ENCODE measurements around the gene CFAP161. TPM values are rescaled to one million over a fixed set of nuclear protein-coding genes. Genes with fewer than 3 reads are reported as not detected.
A peak's percentile ranks its signal among the peaks of the same experiment; 100 is the strongest.

Gene CFAP161
- total RNA-seq, 2 experiments from 2014 or later = not detected

DNA sequence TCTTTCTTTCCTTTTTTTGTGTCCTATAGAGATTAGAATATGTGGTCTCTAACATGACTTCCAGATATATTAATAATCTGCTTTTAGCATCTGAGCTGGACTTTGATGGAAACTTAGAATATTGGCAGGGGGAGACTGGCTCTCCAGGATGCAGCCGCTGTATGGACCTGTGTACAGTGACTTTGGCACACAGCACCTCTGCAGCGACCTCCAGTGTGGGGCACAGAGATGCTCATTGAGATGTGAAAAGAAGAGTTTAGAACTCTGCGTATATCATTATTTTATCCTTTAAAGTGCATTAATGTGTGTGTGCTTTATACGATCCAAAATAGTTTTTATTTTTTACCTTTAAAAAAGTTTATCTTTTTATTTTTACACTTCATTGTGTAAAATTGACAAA, 18.3 kb downstream of the CFAP161 start:
- H3K27ac Mint-ChIP-seq = no peak overlapping the region
- no peaks in the 10 kb centered on the region for H3K9me3 Mint-ChIP-seq
- no peak for ATAC-seq
- POLR2A ChIA-PET = no interaction called here
- no peak overlapping the region for H3K4me3 Mint-ChIP-seq
- CTCF ChIA-PET = interaction anchor here (6.2 kb wide), 1 partner anchor 115 kb away, joined by 148 read pairs; no protein-coding TSS in a partner anchor
- TF ChIP-seq, protein P1, sequence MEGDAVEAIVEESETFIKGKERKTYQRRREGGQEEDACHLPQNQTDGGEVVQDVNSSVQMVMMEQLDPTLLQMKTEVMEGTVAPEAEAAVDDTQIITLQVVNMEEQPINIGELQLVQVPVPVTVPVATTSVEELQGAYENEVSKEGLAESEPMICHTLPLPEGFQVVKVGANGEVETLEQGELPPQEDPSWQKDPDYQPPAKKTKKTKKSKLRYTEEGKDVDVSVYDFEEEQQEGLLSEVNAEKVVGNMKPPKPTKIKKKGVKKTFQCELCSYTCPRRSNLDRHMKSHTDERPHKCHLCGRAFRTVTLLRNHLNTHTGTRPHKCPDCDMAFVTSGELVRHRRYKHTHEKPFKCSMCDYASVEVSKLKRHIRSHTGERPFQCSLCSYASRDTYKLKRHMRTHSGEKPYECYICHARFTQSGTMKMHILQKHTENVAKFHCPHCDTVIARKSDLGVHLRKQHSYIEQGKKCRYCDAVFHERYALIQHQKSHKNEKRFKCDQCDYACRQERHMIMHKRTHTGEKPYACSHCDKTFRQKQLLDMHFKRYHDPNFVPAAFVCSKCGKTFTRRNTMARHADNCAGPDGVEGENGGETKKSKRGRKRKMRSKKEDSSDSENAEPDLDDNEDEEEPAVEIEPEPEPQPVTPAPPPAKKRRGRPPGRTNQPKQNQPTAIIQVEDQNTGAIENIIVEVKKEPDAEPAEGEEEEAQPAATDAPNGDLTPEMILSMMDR (IDR thresholded peaks at IDR 0.05) = no peak
- H3K4me1 Mint-ChIP-seq (ENCODE audit: low read depth) = peaks cover 2% of the 10 kb centered on the region
- H3K36me3 Mint-ChIP-seq (ENCODE audit: low read depth) = no peaks in the 10 kb centered on the region
- intact Hi-C loops (cut with micrococcal nuclease) = no loop called here
- no peak for DNase-seq
- H3K27me3 Mint-ChIP-seq = no peaks in the 10 kb centered on the region

DNA sequence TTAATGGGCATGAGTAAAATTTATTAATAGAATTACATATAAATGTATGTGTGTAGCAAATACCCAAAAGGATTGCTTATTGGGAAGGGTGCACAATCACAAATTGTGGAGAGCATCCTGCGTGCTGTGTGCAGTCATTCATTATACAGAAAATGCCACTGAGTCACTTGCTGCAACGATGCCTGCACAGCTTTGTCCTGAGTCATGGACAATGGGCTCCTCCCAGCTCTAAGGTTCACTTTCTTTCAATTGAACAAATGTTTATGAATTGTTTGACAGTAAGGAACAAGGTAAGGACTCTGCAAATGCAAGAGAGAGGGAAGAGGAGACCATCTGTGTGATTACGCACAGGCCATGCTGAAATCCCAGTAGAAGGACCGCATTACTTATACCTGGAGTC, 18.7 kb downstream of the CFAP161 start:
- ChIA-PET CTCF (interaction anchor here (6.2 kb wide), 1 partner anchor 114 kb away, joined by 148 read pairs; no protein-coding TSS in a partner anchor), POLR2A (no interaction called here)
- Mint-ChIP-seq H3K27me3 (no peaks in the 10 kb centered on the region), H3K4me1 (ENCODE audit: low read depth) (peaks cover 2% of the 10 kb centered on the region), H3K4me3 (no peak overlapping the region), H3K27ac (no peak overlapping the region), H3K36me3 (ENCODE audit: low read depth) (no peaks in the 10 kb centered on the region), H3K9me3 (no peaks in the 10 kb centered on the region)
- TF ChIP-seq, protein P1 (IDR thresholded peaks at IDR 0.05) = no peak
- DNase-seq = no peak
- intact Hi-C loops (cut with micrococcal nuclease) = no loop called here
- no peak for ATAC-seq

DNA sequence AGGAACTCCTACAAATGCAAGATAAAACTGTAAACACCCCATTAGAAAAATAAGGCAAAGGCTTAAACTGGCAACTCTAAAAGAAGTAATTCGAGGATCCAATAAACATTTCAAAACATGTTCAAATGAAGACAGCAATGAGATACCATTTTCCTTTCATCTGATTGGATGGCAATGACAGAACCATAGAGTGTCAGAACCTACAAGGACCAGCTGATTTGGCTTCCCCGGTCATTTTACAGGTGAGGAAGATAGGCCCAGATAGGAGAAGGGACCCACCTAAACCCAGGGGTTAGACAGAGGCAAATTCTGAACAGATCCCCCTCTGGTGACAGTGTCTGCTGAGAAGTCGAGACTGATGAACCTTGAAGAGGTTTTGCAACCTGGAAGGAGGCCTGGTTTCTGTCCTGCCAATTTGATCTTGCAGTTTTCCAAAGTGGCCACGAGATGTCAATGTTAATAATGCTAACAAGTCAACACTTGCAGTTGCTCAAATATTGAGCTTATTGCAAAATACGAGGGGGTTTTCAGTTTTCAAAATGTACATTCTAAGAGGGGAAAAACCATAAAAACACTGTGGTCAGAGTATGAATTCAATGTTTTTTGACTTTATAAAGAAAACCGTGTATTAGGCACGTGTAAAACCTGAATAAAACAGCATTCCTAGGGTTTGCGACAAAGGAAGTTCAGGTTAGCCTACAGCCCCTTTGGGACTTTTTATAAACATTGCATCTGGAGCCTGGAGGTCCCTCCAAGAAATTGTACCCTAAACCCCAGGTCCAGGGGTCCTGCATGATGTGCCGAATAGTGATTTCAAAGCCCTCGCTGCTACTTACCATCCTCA, 21.5 kb downstream of the CFAP161 start:
- H3K4me3 Mint-ChIP-seq = no peak overlapping the region
- intact Hi-C loops (cut with micrococcal nuclease) = loop anchor here (5.0 kb wide), 1 partner anchor 112 kb away; no protein-coding TSS in a partner anchor
- peaks cover 2% of the 10 kb centered on the region for H3K4me1 Mint-ChIP-seq (ENCODE audit: low read depth)
- DNase-seq = peak; percentile 22
- ATAC-seq = peak; percentile 61
- POLR2A ChIA-PET = interaction anchor here (1.0 kb wide), 1 partner anchor 110 kb away, joined by 6 read pairs; no protein-coding TSS in a partner anchor
- H3K9me3 Mint-ChIP-seq = no peaks in the 10 kb centered on the region
- no peaks in the 10 kb centered on the region for H3K27me3 Mint-ChIP-seq
- TF ChIP-seq, protein P1 (IDR thresholded peaks at IDR 0.05) = peak; percentile 64
- H3K36me3 Mint-ChIP-seq (ENCODE audit: low read depth) = no peaks in the 10 kb centered on the region
- CTCF ChIA-PET = interaction anchor here (0.7 to 6.2 kb wide), 18 partner anchors 9 to 786 kb away, joined by 3 to 148 read pairs (median 4); no protein-coding TSS in a partner anchor
- no peak overlapping the region for H3K27ac Mint-ChIP-seq

DNA sequence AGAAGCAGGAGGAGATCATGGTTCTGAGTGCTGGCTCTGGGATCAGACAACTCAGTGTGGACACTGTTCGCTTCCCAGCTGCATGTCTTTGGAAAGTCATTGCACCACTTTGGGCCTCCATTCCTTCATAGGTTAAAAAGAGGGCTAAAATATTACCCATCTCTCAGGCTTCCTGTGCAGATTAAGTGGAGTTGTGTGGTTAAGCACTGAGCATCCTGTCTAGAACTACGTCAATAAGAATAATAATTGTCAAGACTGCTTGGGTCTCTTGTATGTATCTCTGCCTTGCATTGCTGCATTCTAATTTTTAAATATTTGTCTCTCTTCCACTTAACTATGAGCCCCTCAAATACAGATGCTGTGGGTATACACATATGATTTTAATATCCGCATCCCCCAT, 22.3 kb downstream of the CFAP161 start:
- Mint-ChIP-seq H3K27me3 (no peaks in the 10 kb centered on the region), H3K27ac (no peak overlapping the region), H3K4me3 (no peak overlapping the region), H3K9me3 (no peaks in the 10 kb centered on the region), H3K36me3 (ENCODE audit: low read depth) (no peaks in the 10 kb centered on the region), H3K4me1 (ENCODE audit: low read depth) (peaks cover 8% of the 10 kb centered on the region)
- TF ChIP-seq, protein P1 (IDR thresholded peaks at IDR 0.05) = no peak
- no peak for ATAC-seq
- DNase-seq = no peak
- intact Hi-C loops (cut with micrococcal nuclease) = loop anchor here (5.0 kb wide), 1 partner anchor 111 kb away; no protein-coding TSS in a partner anchor
- ChIA-PET CTCF (interaction anchor here (0.7 to 6.2 kb wide), 16 partner anchors 8 to 254 kb away, joined by 3 to 148 read pairs (median 4); no protein-coding TSS in a partner anchor), POLR2A (interaction anchor here (1.0 kb wide), 1 partner anchor 110 kb away, joined by 6 read pairs; no protein-coding TSS in a partner anchor)

Data from activated CD8-positive, alpha-beta T cell treated with anti-CD3 and anti-CD28 coated beads for 36 hours (primary cell).